ENCODE data around the gene GORAB.
A peak's percentile ranks its signal among the peaks of the same experiment; 100 is the strongest.

GORAB gene

DNA sequence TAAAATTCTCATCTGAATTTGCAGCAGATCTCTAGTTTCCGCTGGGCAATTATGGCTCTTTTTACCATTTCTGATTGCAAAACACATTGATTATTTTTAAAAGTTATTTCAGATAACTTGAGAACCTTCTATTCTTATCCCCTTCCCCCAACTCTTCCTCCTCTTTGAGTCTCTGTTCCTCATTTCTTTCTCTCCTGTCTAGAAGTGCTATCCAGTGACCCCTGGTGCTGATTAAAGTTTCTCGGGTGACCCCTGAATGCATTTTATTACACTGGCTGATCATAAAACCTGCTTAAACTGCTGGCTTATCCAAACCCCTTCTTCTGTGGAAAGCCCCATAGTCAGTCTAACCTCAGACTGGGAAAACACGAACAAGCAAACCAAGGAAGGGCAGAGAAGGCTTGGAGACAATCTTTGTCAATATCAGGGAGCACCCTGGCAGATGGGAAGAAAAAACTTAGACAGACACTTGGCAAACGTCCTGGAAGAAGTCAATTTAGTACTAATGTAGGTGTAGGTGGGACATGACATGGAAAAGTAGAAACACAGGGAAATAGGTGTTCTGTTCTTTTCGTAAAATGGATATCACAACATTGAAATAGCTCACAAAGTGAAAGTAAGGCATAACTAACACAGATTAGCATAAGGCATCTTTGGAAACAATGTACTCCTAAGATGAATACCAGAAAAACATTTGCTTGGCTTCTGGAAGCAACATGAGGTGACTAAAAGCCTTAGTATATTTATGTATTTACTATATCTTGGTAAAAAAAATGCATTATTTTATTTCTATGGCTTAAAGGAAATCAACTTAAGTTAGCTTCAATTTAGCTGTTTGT is 61.4 kb downstream of the GORAB start:
- peak; percentile 19 for DNase-seq

GRCh38 chr1:170594066-170594626 is 62.2 kb downstream of the GORAB start:
- no peak for DNase-seq

DNA sequence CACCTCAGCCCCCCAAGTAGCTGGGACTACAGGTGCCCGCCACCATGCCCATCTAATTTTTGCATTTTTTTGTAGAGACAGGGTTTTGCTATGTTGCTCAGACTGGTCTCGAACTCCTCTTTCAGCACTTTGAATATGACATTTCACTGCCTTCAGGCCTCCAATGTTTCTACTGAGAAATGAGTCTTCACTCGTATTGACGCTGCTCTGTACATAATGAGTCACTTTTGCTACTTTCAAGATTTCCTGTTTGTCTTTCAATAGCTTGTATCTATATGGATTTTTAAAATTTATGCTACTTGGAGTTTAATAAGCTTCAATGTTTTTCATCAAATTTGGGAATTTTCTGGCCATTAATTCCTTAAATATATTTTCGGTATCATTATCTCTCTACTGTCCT is 64.7 kb downstream of the GORAB start:
- no peak for DNase-seq

DNA sequence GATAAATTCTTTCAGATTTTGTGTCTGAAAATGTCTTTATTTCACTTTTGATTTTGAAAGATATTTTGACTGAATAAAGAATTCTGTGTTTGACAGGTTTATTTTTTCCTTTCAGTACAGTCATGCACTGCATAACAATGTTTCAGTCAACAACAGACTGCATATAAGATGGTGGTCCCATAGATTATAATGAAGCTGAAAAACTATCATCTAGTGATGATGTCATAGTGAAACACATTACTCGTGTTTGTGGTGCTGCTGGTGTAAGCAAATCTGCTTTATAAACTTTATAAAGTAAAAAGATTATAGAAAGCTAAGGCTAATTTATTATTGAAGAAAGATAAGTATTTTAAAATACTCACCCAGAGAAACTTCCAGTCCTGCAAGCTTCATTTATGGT is 66.7 kb downstream of the GORAB start:
- DNase-seq, result no peak

- no peak for DNase-seq
These were observed 67.1 kb downstream of the GORAB start for GRCh38 chr1:170599033-170599432.

DNA sequence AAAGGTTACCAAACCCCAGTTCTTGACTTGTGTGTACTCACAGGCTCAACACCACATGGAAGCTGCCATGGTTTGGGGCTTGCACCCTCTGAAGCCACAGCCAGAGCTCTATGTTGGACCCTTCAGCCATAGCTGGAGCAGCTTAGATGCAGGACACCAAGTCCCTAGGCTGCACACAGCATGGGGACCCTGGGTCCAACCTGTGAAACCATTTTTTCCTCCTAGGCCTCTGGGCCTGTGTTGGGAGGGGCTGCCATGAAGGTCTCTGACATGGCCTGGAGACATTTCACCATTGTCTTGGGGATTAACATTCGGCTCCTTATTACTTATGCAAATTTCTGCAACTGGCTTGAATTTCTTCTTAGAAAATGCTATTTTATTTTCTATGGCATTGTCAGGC is 69.9 kb downstream of the GORAB start:
- DNase-seq, result no peak
